Keratinocyte (primary cell): Measurements from ENCODE around the gene TPBGL.

Experiments used
- EZH2 ChIP-seq: IDR thresholded peaks from one replicate; pipeline ENCODE4 v1.6.1; 2012; ENCODE audit warnings: inconsistent platforms, mild to moderate bottlenecking, low read length, moderate library complexity
- TF ChIP-seq, protein P1 (sequence below), 3 experiments: IDR thresholded peaks in 1 of 3; conservative IDR thresholded peaks in 1 of 3; optimal IDR thresholded peaks in 1 of 3; 2 replicates in 2 of 3; 3 replicates in 1 of 3; pipeline versions ENCODE3 to v1.5.1; 2011; ENCODE audit warnings: low read length in 3 of 3, mild to moderate bottlenecking in 3 of 3, moderate library complexity in 2 of 3, control low read depth in 1 of 3, inconsistent platforms in 1 of 3; ENCODE audit not compliant: insufficient read depth in 2 of 3; ENCODE audit errors: extremely low read depth in 1 of 3

DNA sequence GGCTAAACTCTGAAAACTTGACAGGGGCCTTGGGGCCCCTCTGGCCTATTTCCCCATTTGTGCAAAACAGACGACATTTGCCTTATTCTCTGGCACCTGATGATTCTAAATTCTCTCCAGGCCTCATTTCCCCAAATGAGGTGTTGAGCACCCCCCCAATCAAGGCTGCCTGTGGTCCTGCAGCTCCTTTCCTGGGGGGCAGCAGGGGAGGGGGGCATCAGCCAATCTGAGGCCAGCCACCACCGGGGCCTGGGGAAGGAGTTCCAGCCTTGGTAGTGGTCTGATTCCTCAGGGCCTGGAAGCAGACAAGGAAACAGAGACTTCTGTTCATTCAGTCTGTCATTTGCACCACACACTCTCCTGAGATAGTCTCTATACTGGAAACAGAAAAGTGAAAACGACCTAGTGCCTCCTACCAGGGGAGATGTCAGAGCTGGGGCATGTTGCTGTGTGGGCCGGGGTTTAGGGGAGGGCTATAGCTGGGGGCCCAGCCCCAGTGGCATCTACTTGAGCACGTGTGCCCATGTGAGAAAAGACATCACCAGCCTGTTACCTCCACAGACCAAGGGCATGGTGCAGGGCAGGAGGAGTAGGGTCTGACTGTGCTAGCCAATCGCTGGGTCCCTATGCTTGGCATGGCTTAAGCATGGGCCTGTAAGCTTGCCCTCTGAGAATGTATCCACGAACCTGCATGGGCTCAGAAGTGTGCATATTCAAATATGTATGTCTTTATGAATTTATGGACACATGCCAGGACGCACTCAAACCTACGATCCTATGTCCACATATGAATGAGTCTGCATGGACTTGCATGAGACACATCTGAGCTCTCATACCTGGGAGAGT is 1.8 kb upstream of the TPBGL start:
- TF ChIP-seq, protein P1, sequence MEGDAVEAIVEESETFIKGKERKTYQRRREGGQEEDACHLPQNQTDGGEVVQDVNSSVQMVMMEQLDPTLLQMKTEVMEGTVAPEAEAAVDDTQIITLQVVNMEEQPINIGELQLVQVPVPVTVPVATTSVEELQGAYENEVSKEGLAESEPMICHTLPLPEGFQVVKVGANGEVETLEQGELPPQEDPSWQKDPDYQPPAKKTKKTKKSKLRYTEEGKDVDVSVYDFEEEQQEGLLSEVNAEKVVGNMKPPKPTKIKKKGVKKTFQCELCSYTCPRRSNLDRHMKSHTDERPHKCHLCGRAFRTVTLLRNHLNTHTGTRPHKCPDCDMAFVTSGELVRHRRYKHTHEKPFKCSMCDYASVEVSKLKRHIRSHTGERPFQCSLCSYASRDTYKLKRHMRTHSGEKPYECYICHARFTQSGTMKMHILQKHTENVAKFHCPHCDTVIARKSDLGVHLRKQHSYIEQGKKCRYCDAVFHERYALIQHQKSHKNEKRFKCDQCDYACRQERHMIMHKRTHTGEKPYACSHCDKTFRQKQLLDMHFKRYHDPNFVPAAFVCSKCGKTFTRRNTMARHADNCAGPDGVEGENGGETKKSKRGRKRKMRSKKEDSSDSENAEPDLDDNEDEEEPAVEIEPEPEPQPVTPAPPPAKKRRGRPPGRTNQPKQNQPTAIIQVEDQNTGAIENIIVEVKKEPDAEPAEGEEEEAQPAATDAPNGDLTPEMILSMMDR (optimal IDR thresholded peaks at IDR 0.05 in 1 of 3, IDR thresholded peaks at IDR 0.05 in 1 of 3, conservative IDR thresholded peaks at IDR 0.05 in 1 of 3; ENCODE audit: extremely low read depth in 1 of 3, insufficient read depth in 2 of 3, low read length in 3 of 3), result no peak
- TF ChIP-seq EZH2, result no peak
